GM12878 (cell line): ENCODE results near the gene ZNF701. TPM values are rescaled to one million over a fixed set of nuclear protein-coding genes. Genes with fewer than 3 reads are reported as not detected.

ENCODE experiments used
- BHLHE40 ChIP-seq, 2 experiments: fragments of 450-650 bp in 1 of 2; IDR thresholded peaks; 2 replicates each; pipeline ENCODE4 v1.6.1; 2011 to 2017; ENCODE audit warnings: low read depth in 2 of 2, borderline replicate concordance in 1 of 2, improper control_type of control experiment in 1 of 2, low read length in 1 of 2, mild to moderate bottlenecking in 1 of 2
- CBX5 ChIP-seq: sonication (generic); IDR thresholded peaks from 2 replicates; pipeline ENCODE4 v1.6.1; 2016; ENCODE audit warnings: low read depth, moderate library complexity, mild to moderate bottlenecking, inconsistent platforms
- CEBPB ChIP-seq, 2 experiments: fragments of 150-350 bp in 1 of 2; IDR thresholded peaks; 2 replicates each; pipeline ENCODE4 v1.6.1; 2012 to 2014; ENCODE audit warnings: low read depth in 2 of 2, low read length in 2 of 2, borderline replicate concordance in 1 of 2, inconsistent platforms in 1 of 2
- CEBPZ ChIP-seq: fragments of 150-350 bp; IDR thresholded peaks from 2 replicates; pipeline ENCODE4 v1.6.1; 2016; ENCODE audit warnings: low read depth, low read length
- CHD1 ChIP-seq: IDR thresholded peaks from 2 replicates; pipeline ENCODE4 v1.6.1; 2012; ENCODE audit warnings: low read depth, low read length, improper control_type of control experiment
- CHD2 ChIP-seq: IDR thresholded peaks from 2 replicates; pipeline ENCODE4 v1.6.1; 2011; ENCODE audit warnings: low read depth, low read length, improper control_type of control experiment, borderline replicate concordance
- CREM ChIP-seq: IDR thresholded peaks from 2 replicates; pipeline ENCODE4 v1.6.1; 2014; ENCODE audit warnings: antibody characterized with exemption, low read depth
- CTCF ChIP-seq, 3 experiments: IDR thresholded peaks in 2 of 3; conservative IDR thresholded peaks in 1 of 3; 2 replicates each; pipeline ENCODE4 v1.5.1; 2011; ENCODE audit warnings: low read depth in 3 of 3, low read length in 3 of 3, mild to moderate bottlenecking in 3 of 3, control low read depth in 2 of 3, moderate library complexity in 2 of 3, inconsistent platforms in 1 of 3, mixed read lengths in 1 of 3; ENCODE audit not compliant: control insufficient read depth in 2 of 3, insufficient read depth in 1 of 3; ENCODE audit errors: extremely low read depth in 1 of 3
- EED ChIP-seq: sonication (generic); IDR thresholded peaks from 2 replicates; pipeline ENCODE4 v1.6.1; 2016; ENCODE audit warnings: antibody characterized with exemption, low read depth
- EP300 ChIP-seq, 2 experiments: fragments of 150-350 bp in 1 of 2; IDR thresholded peaks; 2 replicates each; pipeline ENCODE4 v1.6.1; 2011 to 2012; ENCODE audit warnings: low read depth in 2 of 2, low read length in 2 of 2, borderline replicate concordance in 1 of 2, improper control_type of control experiment in 1 of 2, inconsistent platforms in 1 of 2; ENCODE audit not compliant: control insufficient read depth in 1 of 2
- GATAD2B ChIP-seq: fragments of 450-650 bp; conservative IDR thresholded peaks from 2 replicates; pipeline ENCODE4 v1.6.1; 2017; ENCODE audit warnings: low read depth, mild to moderate bottlenecking, moderate library complexity
- IRF4 ChIP-seq: IDR thresholded peaks from 2 replicates; pipeline ENCODE4 v1.6.1; 2011; ENCODE audit warnings: low read depth, low read length
- NFIC ChIP-seq: IDR thresholded peaks from 2 replicates; pipeline ENCODE4 v1.6.1; 2012; ENCODE audit warnings: low read depth, mild to moderate bottlenecking, inconsistent platforms, low read length, moderate library complexity
- NFYB ChIP-seq: IDR thresholded peaks from 2 replicates; pipeline ENCODE4 v1.6.1; 2011; ENCODE audit warnings: low read depth, mild to moderate bottlenecking, low read length, improper control_type of control experiment, moderate library complexity; ENCODE audit not compliant: insufficient read depth
- PAX5 ChIP-seq: IDR thresholded peaks from 2 replicates; pipeline ENCODE4 v1.6.1; 2011; ENCODE audit warnings: low read depth, low read length, borderline replicate concordance
- PAX8 ChIP-seq: fragments of 450-650 bp; IDR thresholded peaks from 2 replicates; pipeline ENCODE4 v1.6.1; 2017; ENCODE audit warnings: mild to moderate bottlenecking, moderate library complexity
- PKNOX1 ChIP-seq: fragments of 450-650 bp; IDR thresholded peaks from 2 replicates; pipeline ENCODE4 v1.6.1; 2016; ENCODE audit warnings: mild to moderate bottlenecking
- RB1 ChIP-seq: fragments of 450-650 bp; formaldehyde crosslinking; IDR thresholded peaks from 2 replicates; pipeline ENCODE4 v1.6.1; 2017; ENCODE audit warnings: mild to moderate bottlenecking, borderline replicate concordance
- RFX5 ChIP-seq: IDR thresholded peaks from 2 replicates; pipeline ENCODE4 v1.6.1; 2011; ENCODE audit warnings: low read depth, low read length, improper control_type of control experiment
- SIN3A ChIP-seq: IDR thresholded peaks from 2 replicates; pipeline ENCODE4 v1.6.1; 2012; ENCODE audit warnings: low read depth, low read length, improper control_type of control experiment
- SREBF1 ChIP-seq: IDR thresholded peaks from 2 replicates; pipeline ENCODE4 v1.6.1; 2012; ENCODE audit warnings: mild to moderate bottlenecking, low read length
- STAT1 ChIP-seq: fragments of 450-650 bp; conservative IDR thresholded peaks from 2 replicates; pipeline ENCODE4 v1.6.1; 2014; ENCODE audit warnings: antibody characterized with exemption, mild to moderate bottlenecking
- STAT3 ChIP-seq: IDR thresholded peaks from 2 replicates; pipeline ENCODE4 v1.6.1; 2011; ENCODE audit warnings: low read depth, low read length, improper control_type of control experiment
- TBL1XR1 ChIP-seq: IDR thresholded peaks from 2 replicates; pipeline ENCODE4 v1.6.1; 2012; ENCODE audit warnings: low read depth, low read length, improper control_type of control experiment
- ZNF274 ChIP-seq: IDR thresholded peaks from one replicate; pipeline ENCODE4 v1.8.0; 2011; ENCODE audit not compliant: insufficient read length, insufficient read depth
- polyA plus RNA-seq, 11 experiments: library from polyadenylated mRNA; depleted of rRNA in 4 of 11; unstranded in 6 of 11; stranded (reverse) in 5 of 11; fragments of >200 nt; fragmentation: Nextera tagmentation in 4 of 11; fragmentation: Illumina TruSeq in 1 of 11; extraction: Ambion mirVana in 4 of 11; extraction: Trizol in 1 of 11; gene quantifications; 1 replicate in 1 of 11; 2 replicates in 10 of 11; pipeline versions ENCODE4 v1.2.1 to v1.2.3, GENCODE V29; 2011 to 2016; ENCODE audit warnings: inconsistent platforms in 2 of 11, missing spikeins in 2 of 11, low read depth in 1 of 11
- total RNA-seq, 4 experiments: library from RNA; depleted of rRNA in 3 of 4; stranded (reverse); fragments of >200 nt in 3 of 4; fragmentation: Illumina TruSeq in 1 of 4; extraction: Trizol in 1 of 4; gene quantifications; 2 replicates each; pipeline versions ENCODE4 v1.2.1 to v1.2.3, GENCODE V29; 2013 to 2021

ZNF701 gene
- total and polyA plus RNA-seq, 10 of the 15 experiments (the other 5 are each of a cell fraction or from before 2014, with no cell fraction given) = 3.1 to 18.1 (median 8.0) TPM

GRCh38 chr19:52601025-52601973 is 31.2 kb downstream of the ZNF701 start (continued):
- no peak for TF ChIP-seq GATAD2B
- TF ChIP-seq NFYB = no peak
- no peak for TF ChIP-seq PAX5
- no peak for TF ChIP-seq PKNOX1
- TF ChIP-seq CHD2 = no peak
- TF ChIP-seq CHD1 = no peak
- peak; percentile 58; the same call in 1 of the 2 replicates for TF ChIP-seq SIN3A
- TF ChIP-seq EP300 (IDR thresholded peaks at IDR 0.05; ENCODE audit: borderline replicate concordance in 1 of 2, control insufficient read depth in 1 of 2, low read depth in 2 of 2, low read length in 2 of 2) = no peak
- TF ChIP-seq CEBPZ = no peak
- no peak for TF ChIP-seq NFIC
- TF ChIP-seq RB1 = no peak
- TF ChIP-seq STAT1 = no peak
- no peak for TF ChIP-seq STAT3
- TF ChIP-seq PAX8 = no peak
- no peak for TF ChIP-seq TBL1XR1
- no peak for TF ChIP-seq SREBF1
- no peak for TF ChIP-seq EED
- TF ChIP-seq CTCF (IDR thresholded peaks at IDR 0.05 in 2 of 3, conservative IDR thresholded peaks at IDR 0.05 in 1 of 3; ENCODE audit: control insufficient read depth in 2 of 3, extremely low read depth in 1 of 3, insufficient read depth in 1 of 3, low read depth in 3 of 3, low read length in 3 of 3) = peak; percentile 29 to 50 (median 32); a peak in 5 of 6 replicates
- no peak for TF ChIP-seq ZNF274
- no peak for TF ChIP-seq CREM
- TF ChIP-seq IRF4 = no peak
- TF ChIP-seq BHLHE40 (IDR thresholded peaks at IDR 0.05; ENCODE audit: borderline replicate concordance in 1 of 2, low read depth in 2 of 2, low read length in 1 of 2) = no peak
- no peak for TF ChIP-seq RFX5
- TF ChIP-seq CBX5 = no peak
- no peak for TF ChIP-seq CEBPB (IDR thresholded peaks at IDR 0.05; ENCODE audit: borderline replicate concordance in 1 of 2, low read depth in 2 of 2, low read length in 2 of 2)
